ENCODE data around the gene PKHD1.

DNA sequence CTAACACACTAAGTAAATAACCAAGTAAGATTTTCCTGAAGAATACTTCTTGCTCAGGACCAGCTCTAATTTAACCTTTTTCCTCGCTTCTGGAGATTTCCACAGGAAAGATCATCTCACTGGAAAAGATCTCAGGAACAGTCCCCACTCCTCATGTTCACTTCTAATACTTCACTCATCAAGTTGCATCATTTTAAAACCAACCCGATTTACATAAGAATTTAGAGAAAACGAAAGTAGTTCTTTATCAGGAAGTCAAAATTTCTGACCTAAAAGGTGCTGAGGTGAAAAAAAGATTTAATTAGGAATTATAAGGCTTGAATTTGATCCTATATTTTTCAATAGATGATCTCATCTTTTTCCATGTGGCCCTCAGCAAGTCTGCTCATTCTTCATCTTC is 46.6 kb upstream of the PKHD1 start:
- no peak for TF ChIP-seq CTCF (IDR thresholded peaks at IDR 0.05)
- TF ChIP-seq POLR2A (IDR thresholded peaks at IDR 0.05): no peak
